ENCODE measurements around the gene ADGRB2.

GRCh38 chr1:31718327-31718897, 45.7 kb downstream of the ADGRB2 start:
- TF ChIP-seq TAF1 (IDR thresholded peaks at IDR 0.05; ENCODE audit: borderline replicate concordance, low read depth, low read length) (no peak), POLR2A (IDR thresholded peaks at IDR 0.05; ENCODE audit: low read depth, low read length) (no peak), POLR2AphosphoS5 (IDR thresholded peaks at IDR 0.05; ENCODE audit: low read depth, low read length) (no peak)

Measured in GM12892 (cell line).